Stimulated activated memory B cell treated with anti-CD40 and anti-IgM and Interleukin-4, amounts not matched to agents 10 μg/mL and 1 μg/mL and 100 μg/mL, for 72 hours (primary cell): ENCODE data around the gene LYPD1.

Source experiments
- ATAC-seq: fragments of 150-1000 bp; cut with Tn5 transposase; 2 replicates; pipeline ENCODE4 v1.10.0; 2021
- H3K27ac Mint-ChIP-seq: one replicate; pipeline ENCODE4 v1.8.0; 2022; ENCODE audit warnings: mild to moderate bottlenecking, mixed read lengths
- H3K27me3 Mint-ChIP-seq: one replicate; pipeline ENCODE4 v1.8.0; 2022; ENCODE audit warnings: mixed read lengths
- H3K36me3 Mint-ChIP-seq: one replicate; pipeline ENCODE4 v1.8.0; 2022; ENCODE audit warnings: mixed read lengths
- H3K4me1 Mint-ChIP-seq: one replicate; pipeline ENCODE4 v1.8.0; 2022; ENCODE audit warnings: mixed read lengths
- H3K4me3 Mint-ChIP-seq: one replicate; pipeline ENCODE4 v1.8.0; 2022; ENCODE audit warnings: mild to moderate bottlenecking, moderate library complexity, mixed read lengths
- H3K9me3 Mint-ChIP-seq: one replicate; pipeline ENCODE4 v1.8.0; 2022; ENCODE audit warnings: mixed read lengths

LYPD1 gene

GRCh38 chr2:132677661-132678060 lies 7.7 kb upstream of the LYPD1 start:
- no peak for ATAC-seq
- H3K9me3 Mint-ChIP-seq = no peaks in the 10 kb centered on the region
- H3K27ac Mint-ChIP-seq = no peak overlapping the region
- H3K4me1 Mint-ChIP-seq = no peaks in the 10 kb centered on the region
- no peak overlapping the region for H3K4me3 Mint-ChIP-seq
- no peaks in the 10 kb centered on the region for H3K36me3 Mint-ChIP-seq
- H3K27me3 Mint-ChIP-seq = peaks cover 19% of the 10 kb centered on the region

DNA sequence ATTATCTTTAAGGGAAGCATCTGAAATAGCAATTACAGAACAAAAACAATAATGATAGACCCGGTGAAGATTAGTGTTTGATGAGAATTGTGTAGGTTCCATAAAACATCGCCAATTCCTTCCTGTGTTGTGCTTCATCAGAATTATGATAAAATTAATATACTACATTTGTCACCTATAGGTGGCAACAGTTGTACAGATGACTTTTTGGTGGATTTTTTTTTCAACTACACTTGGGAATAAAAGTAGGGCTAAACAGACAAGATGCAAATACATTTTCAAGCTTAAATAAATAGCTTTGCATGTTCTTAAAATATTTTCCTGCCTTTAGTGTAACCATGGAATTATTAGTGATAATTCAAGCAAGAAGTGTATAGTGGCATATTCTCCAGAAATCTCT lies 7.0 kb upstream of the LYPD1 start:
- no peak for ATAC-seq
- Mint-ChIP-seq H3K36me3 (no peaks in the 10 kb centered on the region), H3K27ac (no peak overlapping the region), H3K27me3 (peaks cover 21% of the 10 kb centered on the region), H3K4me1 (no peaks in the 10 kb centered on the region), H3K4me3 (no peak overlapping the region), H3K9me3 (no peaks in the 10 kb centered on the region)

- H3K4me1 Mint-ChIP-seq = peaks cover 11% of the 10 kb centered on the region
- H3K27ac Mint-ChIP-seq = no peak overlapping the region
- peak overlapping the region; percentile 8 for H3K4me3 Mint-ChIP-seq
- no peaks in the 10 kb centered on the region for H3K9me3 Mint-ChIP-seq
- H3K36me3 Mint-ChIP-seq = no peaks in the 10 kb centered on the region
- no peak for ATAC-seq
- peaks cover 66% of the 10 kb centered on the region for H3K27me3 Mint-ChIP-seq
Measured at GRCh38 chr2:132671151-132671835, 1.3 kb upstream of the LYPD1 start.

DNA sequence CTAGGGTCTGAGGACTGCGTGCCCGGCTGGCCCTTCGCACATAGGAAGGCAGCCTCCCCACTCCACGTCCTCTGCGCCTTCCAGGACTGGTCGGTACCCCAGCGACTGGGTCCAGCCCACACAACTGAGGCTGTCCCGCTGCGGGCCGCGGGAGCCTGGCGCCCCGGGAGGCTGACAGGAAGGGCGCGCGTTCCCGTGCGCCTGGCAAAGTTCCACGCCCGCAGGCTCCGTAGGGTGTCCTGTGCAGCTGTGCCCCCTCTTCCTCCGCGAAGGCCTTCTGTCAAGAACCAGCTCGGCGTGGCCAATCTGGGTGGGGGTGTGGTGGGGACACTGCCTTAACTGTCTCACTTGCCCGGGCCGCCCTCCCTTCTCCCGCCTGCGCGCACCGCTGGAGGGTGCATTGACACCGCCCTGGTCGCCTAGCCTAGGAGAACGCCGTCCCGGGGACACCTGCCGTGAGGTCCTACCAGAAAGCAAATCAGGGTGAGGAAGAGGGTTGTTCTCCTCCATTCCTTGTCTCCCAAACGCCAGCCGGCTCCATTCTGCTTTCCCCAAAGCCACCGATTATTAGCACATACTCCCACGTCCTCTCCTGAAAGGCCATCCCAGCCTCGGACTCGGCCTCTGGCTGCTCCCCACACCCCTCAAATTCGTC lies 618 bp upstream of the LYPD1 start:
- Mint-ChIP-seq H3K9me3 (no peaks in the 10 kb centered on the region), H3K4me1 (peaks cover 11% of the 10 kb centered on the region), H3K27me3 (peaks cover 73% of the 10 kb centered on the region), H3K36me3 (no peaks in the 10 kb centered on the region), H3K4me3 (peak overlapping the region; percentile 8), H3K27ac (no peak overlapping the region)
- peak; percentile 46 for ATAC-seq

DNA sequence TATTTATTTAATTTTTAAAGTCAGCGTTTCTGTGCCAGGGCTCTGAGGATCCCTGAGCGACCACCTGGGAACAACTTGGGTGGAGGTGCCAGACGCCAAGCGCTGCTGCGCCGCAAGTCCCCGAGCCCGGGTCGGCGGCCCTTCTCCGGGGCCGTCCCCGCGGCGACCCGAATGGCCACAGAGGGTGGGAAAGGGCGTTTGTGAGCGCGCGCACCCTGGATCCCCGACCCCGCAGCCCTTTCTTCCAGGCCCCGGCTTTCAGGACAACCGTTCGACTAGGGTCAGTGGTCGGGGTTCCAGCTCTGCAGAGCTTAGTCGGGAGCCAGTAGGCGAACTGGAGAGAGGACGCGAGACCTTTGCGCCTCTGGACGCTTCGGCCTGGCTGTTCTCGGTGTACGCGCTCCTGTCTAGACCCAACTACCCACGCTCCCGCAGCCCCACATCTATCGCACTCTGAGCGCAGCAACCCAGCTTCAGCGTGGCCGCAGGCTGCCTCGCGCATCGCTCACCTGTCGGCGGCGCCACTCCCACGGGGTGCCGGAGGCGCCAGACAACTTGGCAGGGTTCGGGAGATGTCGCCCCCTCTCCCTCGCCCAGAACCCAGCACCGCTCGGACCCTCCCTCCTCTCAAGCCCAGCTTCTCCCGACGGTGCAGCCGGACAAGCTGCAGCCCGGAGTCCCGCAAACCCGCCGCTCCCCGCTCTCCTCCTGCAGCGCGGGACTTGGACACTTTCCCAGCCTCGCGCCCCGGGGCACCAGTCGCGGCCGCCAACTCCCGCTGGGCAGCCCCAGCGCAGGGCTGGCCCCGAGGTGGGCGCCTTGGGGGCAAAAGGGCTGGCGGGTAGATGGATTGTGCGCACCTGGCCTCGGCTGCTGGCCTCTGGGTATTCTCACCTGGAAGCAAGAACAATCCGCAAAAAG lies 758 bp downstream of the LYPD1 start:
- ATAC-seq = no peak
- H3K36me3 Mint-ChIP-seq = no peaks in the 10 kb centered on the region
- no peak overlapping the region for H3K27ac Mint-ChIP-seq
- peaks cover 11% of the 10 kb centered on the region for H3K4me1 Mint-ChIP-seq
- peaks cover 71% of the 10 kb centered on the region for H3K27me3 Mint-ChIP-seq
- no peaks in the 10 kb centered on the region for H3K9me3 Mint-ChIP-seq
- H3K4me3 Mint-ChIP-seq = no peak overlapping the region

GRCh38 chr2:132668189-132668823 lies 1.7 kb downstream of the LYPD1 start:
- Mint-ChIP-seq H3K4me1 (peaks cover 11% of the 10 kb centered on the region), H3K27me3 (peaks cover 75% of the 10 kb centered on the region), H3K36me3 (no peaks in the 10 kb centered on the region), H3K27ac (no peak overlapping the region), H3K9me3 (no peaks in the 10 kb centered on the region), H3K4me3 (no peak overlapping the region)
- ATAC-seq = peak; percentile 9

GRCh38 chr2:132667706-132668105 lies 2.3 kb downstream of the LYPD1 start:
- peaks cover 69% of the 10 kb centered on the region for H3K27me3 Mint-ChIP-seq
- H3K4me1 Mint-ChIP-seq = peaks cover 11% of the 10 kb centered on the region
- no peaks in the 10 kb centered on the region for H3K36me3 Mint-ChIP-seq
- no peaks in the 10 kb centered on the region for H3K9me3 Mint-ChIP-seq
- no peak overlapping the region for H3K27ac Mint-ChIP-seq
- no peak overlapping the region for H3K4me3 Mint-ChIP-seq
- no peak for ATAC-seq

DNA sequence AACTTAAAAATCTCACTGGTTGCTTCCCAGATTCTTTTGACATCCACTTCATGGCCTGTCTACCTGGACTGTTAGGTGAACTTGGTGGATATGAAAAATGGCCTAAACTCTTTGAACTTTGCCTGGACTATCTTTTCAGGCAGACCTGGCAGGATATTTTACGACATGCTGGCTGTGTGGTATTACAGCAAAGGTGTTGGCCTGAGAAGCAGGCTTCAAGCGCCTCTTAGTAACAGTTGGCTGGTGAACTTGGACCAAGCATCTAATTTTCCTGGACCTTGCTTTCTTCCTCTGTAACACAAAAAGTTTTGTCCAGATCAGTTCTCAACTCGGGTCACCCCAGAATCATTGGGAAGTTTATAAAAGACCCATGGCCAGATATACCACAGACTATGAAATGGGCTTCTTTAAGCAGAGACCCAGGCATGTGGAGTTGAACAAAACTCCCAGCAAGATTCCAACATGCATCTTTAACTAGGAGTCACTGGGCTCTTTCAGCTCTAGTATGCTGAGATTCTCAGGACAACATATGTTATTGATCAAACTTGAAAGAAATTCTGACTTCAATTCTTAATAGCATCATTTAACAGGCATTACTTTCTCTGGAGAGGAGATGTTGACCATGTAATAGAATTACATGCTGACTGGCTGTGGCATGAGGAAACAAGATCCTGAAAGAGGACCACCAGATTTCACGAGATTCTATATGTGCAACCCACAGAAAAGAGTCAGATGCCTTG lies 4.4 kb downstream of the LYPD1 start:
- H3K27ac Mint-ChIP-seq = no peak overlapping the region
- no peak for ATAC-seq
- no peaks in the 10 kb centered on the region for H3K36me3 Mint-ChIP-seq
- H3K4me1 Mint-ChIP-seq = peaks cover 5% of the 10 kb centered on the region
- no peaks in the 10 kb centered on the region for H3K9me3 Mint-ChIP-seq
- H3K27me3 Mint-ChIP-seq = peaks cover 55% of the 10 kb centered on the region
- no peak overlapping the region for H3K4me3 Mint-ChIP-seq

GRCh38 chr2:132664096-132664495 lies 5.9 kb downstream of the LYPD1 start:
- Mint-ChIP-seq H3K36me3 (no peaks in the 10 kb centered on the region), H3K4me3 (no peak overlapping the region), H3K4me1 (peaks cover 5% of the 10 kb centered on the region), H3K27me3 (peaks cover 53% of the 10 kb centered on the region), H3K27ac (no peak overlapping the region), H3K9me3 (no peaks in the 10 kb centered on the region)
- ATAC-seq = no peak

DNA sequence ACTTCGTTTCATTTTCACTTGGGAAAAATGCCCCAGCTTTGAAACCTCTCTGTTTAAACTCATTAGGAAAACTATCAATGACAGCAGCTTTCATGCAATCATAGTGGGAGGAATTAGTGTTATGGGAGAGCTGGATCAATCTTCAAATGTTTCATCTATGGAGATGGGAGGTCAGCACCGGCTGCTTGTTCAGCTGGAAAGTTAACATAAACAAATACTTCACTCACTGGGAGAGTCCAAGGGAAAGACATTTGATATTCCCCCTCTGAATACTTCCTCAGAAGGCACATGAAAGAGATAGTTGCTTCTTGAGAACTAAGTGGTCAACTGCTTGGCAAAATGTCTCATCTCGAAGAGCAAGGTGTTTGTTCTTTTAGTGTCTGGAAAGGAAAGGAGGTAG lies 7.3 kb downstream of the LYPD1 start:
- Mint-ChIP-seq H3K27me3 (peaks cover 40% of the 10 kb centered on the region), H3K4me1 (no peaks in the 10 kb centered on the region), H3K36me3 (no peaks in the 10 kb centered on the region), H3K9me3 (no peaks in the 10 kb centered on the region), H3K4me3 (no peak overlapping the region), H3K27ac (no peak overlapping the region)
- ATAC-seq = no peak

GRCh38 chr2:132659331-132659730 lies 10.7 kb downstream of the LYPD1 start:
- H3K4me1 Mint-ChIP-seq = no peaks in the 10 kb centered on the region
- H3K27ac Mint-ChIP-seq = no peak overlapping the region
- no peak for ATAC-seq
- H3K4me3 Mint-ChIP-seq = no peak overlapping the region
- peaks cover 15% of the 10 kb centered on the region for H3K27me3 Mint-ChIP-seq
- H3K9me3 Mint-ChIP-seq = no peaks in the 10 kb centered on the region
- no peaks in the 10 kb centered on the region for H3K36me3 Mint-ChIP-seq

GRCh38 chr2:132656266-132656975 lies 13.6 kb downstream of the LYPD1 start:
- Mint-ChIP-seq H3K4me3 (no peak overlapping the region), H3K27ac (no peak overlapping the region), H3K36me3 (no peaks in the 10 kb centered on the region), H3K4me1 (no peaks in the 10 kb centered on the region), H3K27me3 (peaks cover 9% of the 10 kb centered on the region), H3K9me3 (no peaks in the 10 kb centered on the region)
- ATAC-seq = no peak

GRCh38 chr2:132654968-132655367 lies 15.0 kb downstream of the LYPD1 start:
- Mint-ChIP-seq H3K9me3 (no peaks in the 10 kb centered on the region), H3K27me3 (peaks cover 3% of the 10 kb centered on the region), H3K4me1 (no peaks in the 10 kb centered on the region), H3K4me3 (no peak overlapping the region), H3K27ac (no peak overlapping the region), H3K36me3 (no peaks in the 10 kb centered on the region)
- no peak for ATAC-seq

GRCh38 chr2:132654335-132654734 lies 15.7 kb downstream of the LYPD1 start:
- no peaks in the 10 kb centered on the region for H3K9me3 Mint-ChIP-seq
- H3K27ac Mint-ChIP-seq = no peak overlapping the region
- H3K36me3 Mint-ChIP-seq = no peaks in the 10 kb centered on the region
- no peaks in the 10 kb centered on the region for H3K4me1 Mint-ChIP-seq
- no peak overlapping the region for H3K4me3 Mint-ChIP-seq
- peaks cover 7% of the 10 kb centered on the region for H3K27me3 Mint-ChIP-seq
- ATAC-seq = no peak
